ENCODE data around the gene FOXP1. TPM values are rescaled to one million over a fixed set of nuclear protein-coding genes. Genes with fewer than 3 reads are reported as not detected.
A peak's percentile ranks its signal among the peaks of the same experiment; 100 is the strongest.

FOXP1 gene
- total and polyA plus RNA-seq, 9 of the 15 experiments (the other 6 are each of a cell fraction or from before 2014, with no cell fraction given) = 7.7 to 34.5 (median 13.7) TPM

GRCh38 chr3:71391361-71391760 lies 192.2 kb downstream of the FOXP1 start:
- Histone ChIP-seq H3K4me1 (replicated peaks in 1 of 2; ENCODE audit: control insufficient read depth in 2 of 2, insufficient read depth in 2 of 2, low read length in 2 of 2) (peaks cover 4 to 38% of the 10 kb centered on the region in 2 experiments; a peak in 4 of 5 replicates), H3K9me1 (ENCODE audit: control insufficient read depth, insufficient read depth, low read length) (no peaks in the 10 kb centered on the region), H3K4me2 (ENCODE audit: insufficient read depth, low read length) (no peak overlapping the region), H3K4me3 (no peak overlapping the region), H3K9me3 (replicated peaks; ENCODE audit: control insufficient read depth, insufficient read depth, low read depth, low read length) (no peaks in the 10 kb centered on the region), H3K9ac (ENCODE audit: insufficient read depth in 1 of 2, low read depth in 2 of 2, low read length in 2 of 2) (peak overlapping the region in 1 of 2 experiments; percentile 5; a peak in 2 of 4 replicates), H3K27ac (ENCODE audit: extremely low read depth, low read depth, low read length) (peak overlapping the region; percentile 42), H3K36me3 (ENCODE audit: control insufficient read depth, insufficient read depth, low read length) (no peaks in the 10 kb centered on the region), H2AFZ (ENCODE audit: low read depth, low read length) (peak overlapping the region; percentile 26), H3K27me3 (ENCODE audit: control insufficient read depth in 2 of 2, insufficient read depth in 2 of 2, low read length in 2 of 2) (no peaks in the 10 kb centered on the region), H4K20me1 (replicated peaks; ENCODE audit: control insufficient read depth, insufficient read depth, low read length) (no peaks in the 10 kb centered on the region), H3K79me2 (ENCODE audit: control insufficient read depth, insufficient read depth, low read length) (no peaks in the 10 kb centered on the region; the same call in 1 of the 3 replicates)
- no TSS peak for BruUV-seq (replicated peaks)
- ATAC-seq (no peak), FAIRE-seq (peak; percentile 26), DNase-seq (ENCODE audit: extremely low read depth in 1 of 4, low spot score in 3 of 4) (no peak)
- peak; percentile 44 for TF ChIP-seq MEIS2 (IDR thresholded peaks at IDR 0.05; ENCODE audit: partially characterized antibody)
- no peak for TF ChIP-seq CBFA2T3 (IDR thresholded peaks at IDR 0.05)
- 57% methylated on average over 6 of the region's 7 CpGs for WGBS (ENCODE audit: insufficient coverage, low coverage, missing lambda C conversion rate)
- in situ Hi-C loops (cut with MboI) = no loop called here
- ChIA-PET CTCF (ENCODE audit: low intra/inter-chr PET ratio) (no interaction called here), POLR2A (interaction anchor here (0.5 to 1.2 kb wide), 2 partner anchors 19 to 78 kb away, joined by 3 read pairs; no protein-coding TSS in a partner anchor)
- intact Hi-C loops (cut with micrococcal nuclease) = loop anchor here (10.0 kb wide), 1 partner anchor 147 kb away; no protein-coding TSS in a partner anchor

- intact Hi-C loops (cut with micrococcal nuclease) = loop anchor here (10.0 kb wide), 1 partner anchor 145 kb away; no protein-coding TSS in a partner anchor
- H2AFZ ChIP-seq (ENCODE audit: low read depth, low read length) = peak overlapping the region; percentile 87
- FAIRE-seq (peak; percentile 86), ATAC-seq (peak; percentile 61), DNase-seq (ENCODE audit: extremely low read depth in 1 of 4, low spot score in 3 of 4) (no peak)
- H3K36me3 ChIP-seq (ENCODE audit: control insufficient read depth, insufficient read depth, low read length) = no peaks in the 10 kb centered on the region
- TF ChIP-seq ZKSCAN8 (CRISPR knock-in tag; IDR thresholded peaks at IDR 0.05) = 0 out of 2 replicates have a peak, but pooled peaks have one; percentile 22
- 0 out of 2 replicates have a peak, but pooled peaks have one; percentile 10 for TF ChIP-seq DPF2 (IDR thresholded peaks at IDR 0.05)
- TF ChIP-seq TAL1 (IDR thresholded peaks at IDR 0.05) = 0 out of 2 replicates have a peak, but pooled peaks have one; percentile 7
- no peak for TF ChIP-seq ZNF589 (CRISPR knock-in tag; IDR thresholded peaks at IDR 0.05; ENCODE audit: low read depth)
- no peak for TF ChIP-seq ATF2 (CRISPR knock-in tag; IDR thresholded peaks at IDR 0.05)
- H3K4me3 ChIP-seq = peak overlapping the region; percentile 8; the same call in 1 of the 2 replicates
- in situ Hi-C loops (cut with MboI) = no loop called here
- TSS peak; percentile 35 for BruUV-seq (replicated peaks)
- peak overlapping the region; percentile 69 for H3K27ac ChIP-seq (ENCODE audit: extremely low read depth, low read depth, low read length)
- CTCF ChIA-PET (ENCODE audit: low intra/inter-chr PET ratio) = no interaction called here
- H4K20me1 ChIP-seq (replicated peaks; ENCODE audit: control insufficient read depth, insufficient read depth, low read length) = no peaks in the 10 kb centered on the region
- no peaks in the 10 kb centered on the region for H3K9me1 ChIP-seq (ENCODE audit: control insufficient read depth, insufficient read depth, low read length)
- no peaks in the 10 kb centered on the region; the same call in 1 of the 3 replicates for H3K79me2 ChIP-seq (ENCODE audit: control insufficient read depth, insufficient read depth, low read length)
- peak overlapping the region; percentile 75 for H3K4me2 ChIP-seq (ENCODE audit: insufficient read depth, low read length)
- POLR2A ChIA-PET = interaction anchor here (1.7 kb wide), 1 partner anchor 7 kb away, joined by 3 read pairs; no protein-coding TSS in a partner anchor
- no peaks in the 10 kb centered on the region for H3K27me3 ChIP-seq (ENCODE audit: control insufficient read depth in 2 of 2, insufficient read depth in 2 of 2, low read length in 2 of 2)
- H3K9ac ChIP-seq (ENCODE audit: insufficient read depth in 1 of 2, low read depth in 2 of 2, low read length in 2 of 2) = peak overlapping the region; percentile 46 to 70; a peak in 3 of 4 replicates
- 29% methylated on average over 9 of the region's 9 CpGs for WGBS (ENCODE audit: insufficient coverage, low coverage, missing lambda C conversion rate)
- H3K9me3 ChIP-seq (replicated peaks; ENCODE audit: control insufficient read depth, insufficient read depth, low read depth, low read length) = no peaks in the 10 kb centered on the region
- H3K4me1 ChIP-seq (replicated peaks in 1 of 2; ENCODE audit: control insufficient read depth in 2 of 2, insufficient read depth in 2 of 2, low read length in 2 of 2) = peaks cover 0 to 32% of the 10 kb centered on the region in 2 experiments; a peak in 4 of 5 replicates
Measured at GRCh38 chr3:71389911-71390573, 193.5 kb downstream of the FOXP1 start.
